Astrocyte of the hippocampus (primary cell): ENCODE results near the gene ZNF496.
"Not testable (repeated sequence)": the region's sequence is repeated elsewhere in the genome, so short reads cannot be mapped to it uniquely, and the experiment has no call there.

Experiments
- DNase-seq: peaks from one replicate; pipeline ENCODE4 v3.0.0; 2011; ENCODE audit warnings: low read depth, low spot score

ZNF496 gene

GRCh38 chr1:247359559-247359958, 27.9 kb upstream of the ZNF496 start:
- DNase-seq: no peak

GRCh38 chr1:247358920-247359319, 27.3 kb upstream of the ZNF496 start:
- no peak for DNase-seq

GRCh38 chr1:247357781-247358211, 26.1 kb upstream of the ZNF496 start:
- DNase-seq: peak; percentile 30

DNA sequence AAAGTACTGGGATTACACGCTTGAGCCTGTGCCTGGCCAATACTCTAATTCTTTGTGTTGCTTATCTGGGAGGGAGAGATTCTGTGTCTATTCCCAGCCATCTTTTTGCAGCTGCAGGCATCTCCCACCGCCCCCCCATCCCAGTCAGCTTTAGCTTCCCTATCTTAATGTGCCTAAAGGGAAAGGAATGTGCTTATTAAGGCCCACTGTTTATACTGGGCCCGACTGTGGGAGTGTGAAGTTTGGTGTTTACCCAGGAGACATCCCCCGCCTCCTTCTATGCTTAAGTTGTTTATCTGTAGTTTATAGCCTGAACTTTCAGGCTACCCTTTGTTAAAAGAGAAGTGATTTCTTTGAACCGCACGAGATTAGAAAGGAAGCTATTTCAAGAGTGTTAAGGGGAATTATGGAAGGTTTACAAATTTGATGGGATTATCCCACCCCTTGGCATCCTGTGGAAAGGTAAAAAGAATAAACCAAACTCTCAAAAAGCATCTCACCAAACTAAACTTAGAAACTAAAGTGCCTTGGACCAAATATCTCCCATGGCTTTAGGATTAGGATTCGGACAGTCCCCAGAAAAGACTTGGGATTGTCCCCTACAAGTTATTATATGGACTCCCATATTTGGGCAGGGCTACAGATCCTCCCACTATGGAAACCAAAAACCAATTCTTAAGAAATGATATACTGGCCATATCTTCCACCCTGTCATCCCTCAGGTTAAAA, 25.5 kb upstream of the ZNF496 start:
- peak; percentile 76 for DNase-seq

DNA sequence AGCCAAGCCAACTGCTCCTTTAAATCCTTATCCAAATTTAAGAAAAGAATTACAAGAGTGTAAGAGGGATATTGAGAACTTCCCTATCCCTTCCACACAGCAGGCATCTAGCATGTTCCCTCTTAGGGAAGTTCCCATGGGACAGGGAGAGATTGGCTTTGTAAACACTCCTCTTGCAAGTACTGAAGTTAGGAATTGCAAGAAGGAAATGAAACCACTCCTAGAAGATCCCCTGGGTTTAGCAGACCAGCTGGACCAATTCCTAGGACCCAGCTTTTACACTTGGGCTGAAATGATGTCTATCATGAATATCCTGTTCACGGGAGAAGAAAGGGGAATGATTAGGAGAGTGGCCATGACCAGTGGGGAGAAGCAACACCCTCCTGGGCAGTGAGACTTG, 23.5 kb upstream of the ZNF496 start:
- not testable (repeated sequence) for DNase-seq

- DNase-seq: no peak
These were observed 20.5 kb upstream of the ZNF496 start for GRCh38 chr1:247352175-247352574.

DNA sequence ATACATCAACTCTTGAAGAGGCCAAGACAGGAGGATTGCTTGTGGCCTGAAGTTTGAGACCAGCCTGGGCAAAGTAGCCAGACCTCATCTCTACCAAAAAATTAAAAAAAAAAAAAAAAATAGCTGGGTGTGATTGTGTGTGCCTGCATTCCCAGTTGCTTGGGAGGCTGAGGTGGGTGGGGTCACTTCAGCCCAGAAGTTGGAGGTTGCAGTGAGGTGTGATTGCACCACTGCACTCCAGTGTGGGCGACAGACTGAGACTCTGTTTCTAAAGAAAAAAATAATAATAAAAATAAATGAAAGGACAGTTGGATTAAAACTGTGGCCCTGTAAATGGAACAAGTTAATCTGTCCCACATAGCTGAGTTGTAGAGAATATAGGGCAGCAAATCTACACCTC, 18.9 kb upstream of the ZNF496 start:
- DNase-seq: no peak

DNA sequence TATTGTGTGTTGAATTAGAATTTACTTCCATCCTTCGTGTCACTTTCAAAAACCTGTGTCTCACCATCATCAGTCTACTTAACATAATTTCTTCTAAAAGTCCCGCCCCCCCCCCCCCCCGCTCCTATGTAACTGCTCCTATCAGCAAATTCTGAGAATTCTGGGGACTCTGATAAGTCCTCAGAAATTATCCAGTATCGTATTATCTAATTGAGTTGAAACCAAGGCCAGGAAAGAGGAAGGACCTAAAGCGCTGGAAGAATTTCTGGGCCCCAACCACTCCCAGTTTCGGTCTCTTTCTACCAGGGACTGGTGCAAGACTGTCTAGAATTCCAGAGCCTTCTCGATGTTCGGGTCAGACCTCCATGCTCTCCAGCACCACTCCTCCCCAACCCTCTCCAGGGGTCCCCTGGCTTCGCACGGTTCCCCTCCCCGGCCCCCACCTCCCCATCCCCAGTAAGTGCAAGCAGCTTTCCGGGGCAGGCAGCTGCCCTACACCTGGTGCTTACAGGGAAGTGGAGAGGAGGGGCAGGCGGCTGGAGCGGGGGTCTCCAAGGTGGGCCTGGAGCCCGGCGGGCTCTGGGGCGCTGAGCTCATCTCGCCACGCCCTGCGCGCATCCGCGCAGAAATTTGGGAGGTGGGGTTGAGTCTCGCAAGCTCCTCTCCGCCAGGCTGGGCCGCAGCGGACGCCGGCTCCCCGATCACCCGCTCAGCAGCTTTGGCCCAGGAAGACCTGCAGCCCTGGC, 16.0 kb upstream of the ZNF496 start:
- no peak for DNase-seq

DNA sequence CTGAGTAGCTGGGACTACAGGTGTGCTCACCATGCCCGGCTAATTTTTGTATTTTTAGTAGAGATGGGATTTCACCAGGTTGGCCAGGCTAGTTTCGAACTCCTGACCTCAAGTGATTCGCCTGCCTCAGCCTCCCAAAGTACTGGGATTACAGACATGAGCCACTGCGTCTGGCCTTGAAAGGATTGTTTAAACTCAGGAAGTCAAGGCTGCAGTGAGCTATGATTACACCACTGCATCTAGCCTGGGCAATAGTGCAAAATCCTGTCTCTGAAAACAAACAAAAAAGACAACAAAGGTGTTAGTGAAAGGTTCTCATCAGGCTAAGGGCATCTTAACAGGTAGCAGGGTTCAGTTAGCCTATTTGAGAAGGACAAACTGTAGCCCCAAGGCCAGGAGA, 14.2 kb upstream of the ZNF496 start:
- DNase-seq: no peak

- DNase-seq: no peak
These were observed 12.1 kb upstream of the ZNF496 start for GRCh38 chr1:247343801-247344200.

- peak; percentile 33 for DNase-seq
These were observed 7.1 kb upstream of the ZNF496 start for GRCh38 chr1:247338723-247339275.

- no peak for DNase-seq
These were observed 6.3 kb upstream of the ZNF496 start for GRCh38 chr1:247337961-247338360.

DNA sequence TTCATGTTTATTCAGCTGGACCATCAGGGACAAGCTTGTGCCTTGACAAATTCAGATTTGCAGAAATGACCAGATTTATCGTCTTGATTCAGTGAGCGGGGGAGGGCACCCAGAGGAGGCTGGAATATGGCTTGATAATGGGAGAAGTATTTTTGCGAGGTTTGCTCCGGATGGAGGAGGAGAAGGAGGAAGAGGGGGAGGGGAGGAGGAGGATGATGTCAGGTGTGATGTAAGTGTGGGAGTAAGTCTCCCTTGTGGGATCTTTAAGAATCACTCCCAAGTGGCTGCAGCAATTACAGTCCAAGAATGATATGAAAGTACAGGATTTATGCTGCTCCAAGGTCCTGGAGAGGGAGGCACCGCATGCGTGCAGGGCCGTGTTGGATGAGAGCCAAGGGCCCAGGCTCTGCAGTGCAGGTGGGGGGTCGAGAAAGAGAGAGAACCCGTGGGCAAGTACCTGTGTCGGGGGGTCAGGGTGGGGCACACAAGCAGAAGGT, 5.6 kb upstream of the ZNF496 start:
- DNase-seq: no peak

- DNase-seq: no peak
These were observed 4.7 kb upstream of the ZNF496 start for GRCh38 chr1:247336390-247336789.

DNA sequence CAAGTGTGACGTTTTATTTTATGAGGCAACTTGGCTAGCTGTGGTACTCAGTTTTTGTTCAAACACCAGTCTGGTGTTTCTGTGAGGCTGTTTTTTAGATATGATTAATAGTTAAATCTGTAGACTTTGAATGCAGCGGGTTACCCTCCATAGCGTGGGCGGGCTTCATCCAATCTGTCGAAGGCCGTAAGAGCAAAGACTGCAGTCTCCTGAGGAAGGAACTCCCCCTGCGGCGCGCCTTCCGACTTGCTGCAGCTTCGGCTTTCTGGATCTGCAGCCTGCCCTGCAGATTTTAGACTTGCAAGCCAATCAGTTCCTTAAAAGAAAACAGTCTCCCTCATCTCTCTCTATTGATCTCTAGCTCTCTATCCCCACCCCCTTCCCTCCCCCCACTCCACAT, 4.2 kb upstream of the ZNF496 start:
- no peak for DNase-seq

DNA sequence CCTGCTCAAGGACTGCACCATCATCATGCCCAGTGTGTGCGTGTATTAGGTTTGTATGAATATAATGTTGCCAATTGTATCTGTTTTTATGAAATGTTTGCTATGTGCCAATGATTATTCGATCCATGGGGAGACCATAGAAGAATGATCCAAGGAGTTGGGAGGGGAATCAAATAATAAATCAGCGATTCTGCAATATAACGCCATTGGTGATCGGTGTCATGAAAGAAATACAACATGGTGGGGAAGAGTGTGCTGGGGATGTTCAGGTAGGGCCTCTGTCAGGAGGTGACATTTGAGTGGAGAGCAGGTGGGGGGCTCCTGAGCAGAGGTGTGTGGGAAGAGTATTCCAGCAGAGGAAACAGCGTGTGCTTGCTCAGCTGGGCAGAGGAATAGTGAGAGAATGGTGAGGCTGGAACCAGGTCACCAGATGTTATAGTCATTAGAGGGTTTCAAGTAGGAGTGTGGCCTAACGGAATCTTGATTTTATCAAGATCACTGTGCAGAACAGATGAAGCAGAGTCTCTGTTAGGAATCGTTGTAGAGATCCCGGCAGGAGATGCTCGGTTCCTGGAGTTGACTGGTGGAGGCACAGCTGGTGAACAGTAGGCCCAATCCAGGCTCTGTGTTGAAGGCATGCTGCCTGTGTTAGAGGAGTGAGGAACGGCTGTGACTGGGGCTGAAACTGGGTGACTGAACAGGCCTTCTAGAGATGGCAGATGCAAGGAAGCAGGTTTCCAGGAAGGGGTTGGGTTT, 2.9 kb upstream of the ZNF496 start:
- DNase-seq: no peak

- DNase-seq: peak; percentile 54
These were observed 1.1 kb upstream of the ZNF496 start for GRCh38 chr1:247332623-247333361.

DNA sequence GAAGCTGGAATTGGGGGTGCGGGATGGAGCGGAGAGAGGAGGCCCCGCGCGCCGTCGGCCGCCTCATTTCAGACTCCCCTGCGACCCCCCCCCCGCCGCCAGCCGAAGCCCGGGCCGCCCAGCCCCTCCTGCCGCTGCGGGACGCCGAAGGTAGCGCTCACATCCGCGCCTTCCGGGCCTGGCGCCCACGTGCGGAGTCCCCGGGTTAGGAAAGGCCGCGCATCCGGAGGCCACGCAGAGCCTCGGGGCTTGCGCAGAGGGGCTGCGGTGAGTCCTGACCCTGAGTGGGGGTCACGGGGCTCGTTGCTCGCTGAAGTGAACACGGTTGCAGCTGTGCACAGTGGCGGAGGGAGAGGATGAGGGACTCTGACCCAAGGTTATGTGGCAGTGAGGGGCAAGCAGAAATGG, 552 bp upstream of the ZNF496 start:
- DNase-seq: peak; percentile 71

- peak; percentile 89 for DNase-seq
These were observed 519 bp downstream of the ZNF496 start for GRCh38 chr1:247331172-247331524.

DNA sequence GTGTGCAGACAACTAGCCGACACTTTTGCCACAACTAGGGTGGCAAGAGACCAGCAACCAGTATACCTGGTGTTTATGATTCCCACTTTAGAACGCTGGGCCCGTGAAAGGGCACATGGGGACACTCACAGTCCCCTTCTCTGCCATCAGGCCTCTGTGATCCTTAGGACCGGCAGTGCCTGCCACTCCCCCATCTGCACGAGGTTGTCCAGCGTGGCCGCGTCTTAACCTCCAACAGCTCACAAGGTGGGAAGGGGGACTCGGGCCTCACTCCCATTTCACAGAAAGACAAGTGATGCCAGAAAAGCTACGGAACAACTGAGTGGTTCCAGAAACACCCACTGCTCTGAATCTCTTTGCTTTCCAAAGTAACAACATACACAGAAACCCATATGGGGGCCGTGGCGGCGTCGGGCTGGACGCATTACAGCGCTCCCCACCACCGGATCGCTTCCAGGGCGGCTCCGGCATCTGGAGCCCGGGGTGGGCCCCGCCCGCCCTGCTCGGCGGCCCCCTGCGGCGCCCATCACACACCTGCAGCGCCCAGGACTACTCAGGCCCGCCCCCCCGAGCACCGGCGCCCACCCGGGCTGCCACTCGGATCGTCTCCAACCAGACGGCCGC, 1.0 kb downstream of the ZNF496 start:
- peak; percentile 12 for DNase-seq

- no peak for DNase-seq
These were observed 2.5 kb downstream of the ZNF496 start for GRCh38 chr1:247329097-247329617.
